SU-DHL-6 (cell line): Measurements from ENCODE around the gene CYB5A.

Source experiments
- H2AFZ ChIP-seq: fragments of 200-600 bp; sonication (generic); 2 replicates; pipeline ENCODE4 v1.6.1; 2014; ENCODE audit warnings: low read depth, mild to moderate bottlenecking, moderate library complexity, mixed read lengths, antibody characterized with exemption, low read length; ENCODE audit not compliant: severe bottlenecking
- H3F3A ChIP-seq: fragments of 200-600 bp; shearing (Covaris generic); 2 replicates; pipeline ENCODE4 v1.6.0; 2016; ENCODE audit warnings: antibody characterized with exemption, mild to moderate bottlenecking; ENCODE audit not compliant: insufficient read depth
- H3K27ac ChIP-seq: fragments of 200-600 bp; sonication (generic); 2 replicates; pipeline ENCODE4 v1.5.1; 2016; ENCODE audit warnings: low read depth, mild to moderate bottlenecking, low read length, moderate library complexity, mixed read lengths
- H3K27me3 ChIP-seq: fragments of 200-600 bp; sonication (generic), shearing (Covaris generic); 2 replicates; pipeline ENCODE4 v1.6.0; 2014; ENCODE audit warnings: mild to moderate bottlenecking, low read length
- H3K36me3 ChIP-seq: fragments of 200-600 bp; sonication (generic); 2 replicates; pipeline ENCODE4 v1.6.1; 2014; ENCODE audit warnings: mild to moderate bottlenecking, low read length, mixed read lengths
- H3K4me2 ChIP-seq: fragments of 300-600, 200-600 bp; shearing (Covaris generic), sonication (generic); 2 replicates; pipeline ENCODE4 v1.6.0; 2014; ENCODE audit warnings: low read length, low read depth, mild to moderate bottlenecking; ENCODE audit not compliant: poor library complexity, severe bottlenecking
- H3K4me3 ChIP-seq: fragments of 200-600 bp; sonication (generic); 2 replicates; pipeline ENCODE4 v1.5.1; 2014; ENCODE audit warnings: antibody characterized with exemption, low read length, mild to moderate bottlenecking, mixed read lengths; ENCODE audit not compliant: insufficient read depth, poor library complexity, severe bottlenecking
- H3K79me2 ChIP-seq: fragments of 200-600 bp; sonication (generic); 2 replicates; pipeline ENCODE4 v1.6.1; 2014; ENCODE audit warnings: mild to moderate bottlenecking, low read length, moderate library complexity; ENCODE audit not compliant: insufficient read depth
- H3K9ac ChIP-seq: fragments of 200-600 bp; sonication (generic); 2 replicates; pipeline ENCODE4 v1.7.0; 2014; ENCODE audit warnings: mild to moderate bottlenecking, low read length
- H3K9me2 ChIP-seq: fragments of 200-600 bp; sonication (generic); replicated peaks from 2 replicates; pipeline ENCODE4 v1.6.1; 2014; ENCODE audit warnings: low read length; ENCODE audit not compliant: insufficient read depth
- H3K9me3 ChIP-seq: fragments of 200-600 bp; sonication (generic); 2 replicates; pipeline ENCODE4 v1.6.1; 2014; ENCODE audit warnings: low read length, mixed read lengths; ENCODE audit not compliant: insufficient read depth
- H4K20me1 ChIP-seq: fragments of 200-600 bp; sonication (generic); 2 replicates; pipeline ENCODE4 v1.6.1; 2014; ENCODE audit warnings: low read depth, mild to moderate bottlenecking, antibody characterized with exemption, low read length, moderate library complexity, mixed read lengths
- CTCF ChIP-seq: fragments of 200-600 bp; sonication (generic); IDR thresholded peaks from one replicate; pipeline ENCODE4 v1.5.1; 2017; ENCODE audit warnings: antibody characterized with exemption, mild to moderate bottlenecking, low read length, moderate library complexity; ENCODE audit not compliant: insufficient read depth, poor library complexity, severe bottlenecking
- EZH2phosphoT487 ChIP-seq: fragments of 200-600 bp; sonication (generic), shearing (Covaris generic); conservative IDR thresholded peaks from 2 replicates; pipeline ENCODE4 v1.6.1; 2018; ENCODE audit warnings: mild to moderate bottlenecking, antibody characterized with exemption, low read length, moderate library complexity, mixed read lengths

The CYB5A gene

GRCh38 chr18:74234326-74235171 is 57.2 kb downstream of the CYB5A start:
- no peak overlapping the region for H3K4me3 ChIP-seq
- H4K20me1 ChIP-seq: no peaks in the 10 kb centered on the region
- H3K9me2 ChIP-seq: no peaks in the 10 kb centered on the region
- no peaks in the 10 kb centered on the region for H3K27me3 ChIP-seq
- H3K4me2 ChIP-seq: no peak overlapping the region
- H3K9me3 ChIP-seq: no peaks in the 10 kb centered on the region
- no peak overlapping the region for H3K9ac ChIP-seq
- TF ChIP-seq EZH2phosphoT487: no peak
- no peak for TF ChIP-seq CTCF
- H3K27ac ChIP-seq: no peak overlapping the region
- no peaks in the 10 kb centered on the region for H3K36me3 ChIP-seq
- H2AFZ ChIP-seq: no peak overlapping the region
- no peaks in the 10 kb centered on the region for H3K79me2 ChIP-seq
- no peaks in the 10 kb centered on the region for H3F3A ChIP-seq

GRCh38 chr18:74233933-74234325 is 57.8 kb downstream of the CYB5A start:
- TF ChIP-seq CTCF (no peak), EZH2phosphoT487 (no peak)
- Histone ChIP-seq H3K27ac (no peak overlapping the region), H3K9ac (no peak overlapping the region), H2AFZ (no peak overlapping the region), H3K4me3 (no peak overlapping the region), H3F3A (no peaks in the 10 kb centered on the region), H3K79me2 (no peaks in the 10 kb centered on the region), H3K4me2 (no peak overlapping the region), H3K9me2 (no peaks in the 10 kb centered on the region), H3K36me3 (no peaks in the 10 kb centered on the region), H3K27me3 (no peaks in the 10 kb centered on the region), H3K9me3 (no peaks in the 10 kb centered on the region), H4K20me1 (no peaks in the 10 kb centered on the region)

- Histone ChIP-seq H3K4me3 (no peak overlapping the region), H3K27ac (no peak overlapping the region), H2AFZ (no peak overlapping the region), H3K27me3 (no peaks in the 10 kb centered on the region), H3K9me2 (no peaks in the 10 kb centered on the region), H3K9ac (no peak overlapping the region), H4K20me1 (no peaks in the 10 kb centered on the region), H3F3A (no peaks in the 10 kb centered on the region), H3K9me3 (no peaks in the 10 kb centered on the region), H3K4me2 (no peak overlapping the region), H3K79me2 (no peaks in the 10 kb centered on the region), H3K36me3 (no peaks in the 10 kb centered on the region)
- TF ChIP-seq EZH2phosphoT487 (no peak), CTCF (no peak)
Measured at GRCh38 chr18:74230922-74231714, 60.6 kb downstream of the CYB5A start.
